ENCODE data around the gene PREP.
"Not testable (repeated sequence)": the region's sequence is repeated elsewhere in the genome, so short reads cannot be mapped to it uniquely, and the experiment has no call there.

The PREP gene

DNA sequence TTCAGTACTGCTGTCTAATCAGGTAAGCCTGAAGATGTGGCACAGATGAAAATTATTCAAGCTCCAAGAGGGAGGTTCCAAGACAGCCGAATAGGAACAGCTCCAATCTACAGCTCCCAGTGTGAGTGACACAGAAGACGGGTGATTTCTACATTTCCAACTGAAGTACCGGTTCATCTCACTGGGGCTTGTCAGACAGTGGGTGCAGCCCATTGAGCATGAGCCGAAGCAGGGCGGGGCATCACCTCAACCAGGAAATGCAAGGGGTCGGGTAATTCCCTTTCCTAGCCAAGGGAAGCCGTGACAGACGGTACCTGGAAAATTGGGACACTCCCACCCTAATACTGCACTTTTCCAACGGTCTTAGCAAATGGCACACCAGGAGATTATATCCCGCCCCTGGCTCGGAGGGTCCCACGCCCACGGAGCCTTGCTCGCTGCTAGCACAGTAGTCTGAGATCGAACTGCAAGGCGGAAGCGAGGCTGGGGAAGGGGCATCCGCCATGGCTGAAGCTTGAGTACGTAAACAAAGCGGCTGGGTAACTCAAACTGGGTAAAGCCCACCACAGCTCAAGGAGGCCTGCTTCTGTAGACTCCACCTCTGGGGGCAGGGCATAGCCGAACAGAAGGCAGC, 64.4 kb downstream of the PREP start:
- DNase-seq, result not testable (repeated sequence)

DNA sequence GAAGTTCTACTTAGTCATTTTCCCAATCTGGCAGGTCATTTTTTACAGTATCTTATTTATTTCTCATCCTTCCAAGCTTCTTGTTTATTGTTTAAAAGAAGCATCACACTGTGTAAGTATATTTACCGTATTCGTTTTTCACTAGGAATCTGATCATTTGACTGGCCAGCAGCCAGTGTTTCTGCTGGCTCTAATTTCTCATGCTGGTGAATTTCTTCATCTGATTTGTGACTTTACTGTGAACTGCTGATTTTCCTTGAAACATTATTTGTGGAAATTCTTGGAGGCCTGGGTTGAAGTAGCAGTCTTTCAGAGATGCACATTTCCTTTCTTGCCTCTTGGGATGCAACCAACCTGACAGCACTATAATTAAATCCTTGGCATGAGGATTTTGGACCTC, 65.9 kb downstream of the PREP start:
- DNase-seq, result no peak

DNA sequence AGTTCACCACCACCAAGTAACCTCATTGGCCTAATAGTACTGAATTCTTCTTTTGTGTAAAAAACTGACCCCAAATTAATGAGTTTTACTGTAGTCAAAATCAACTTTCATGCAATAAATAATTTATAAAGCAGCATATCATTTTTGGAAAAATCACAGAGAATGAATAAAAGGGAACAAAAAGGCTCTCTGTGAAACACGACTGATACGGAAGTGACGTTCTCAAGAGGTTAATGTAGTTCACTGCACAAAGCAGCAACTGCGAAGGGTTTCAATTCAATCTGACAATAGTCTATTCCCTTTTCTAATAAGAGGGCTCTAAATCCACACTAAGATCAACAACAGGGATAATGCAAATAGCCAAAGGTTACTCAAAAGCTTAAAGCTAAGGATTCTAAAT, 70.3 kb downstream of the PREP start:
- no peak for DNase-seq

DNA sequence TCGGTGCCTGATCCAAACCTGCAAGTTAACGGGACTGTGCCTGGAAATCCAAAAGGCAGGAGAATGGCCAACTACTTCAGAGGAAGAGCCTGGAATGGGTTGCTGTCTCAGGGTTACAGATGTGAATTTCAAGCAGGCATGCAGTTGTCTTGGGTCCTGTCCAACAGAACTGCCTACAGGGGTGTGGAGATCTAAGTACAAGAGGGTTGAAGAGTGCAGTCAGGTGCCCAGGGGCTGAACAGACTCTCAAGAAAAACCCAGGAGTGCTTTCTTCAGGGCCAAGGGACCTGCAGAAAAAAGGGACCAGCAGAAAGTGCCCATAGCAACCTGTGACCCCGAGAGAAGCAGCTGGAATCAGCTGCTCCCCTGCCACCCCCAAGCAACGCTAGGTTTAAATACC, 71.0 kb downstream of the PREP start:
- no peak for DNase-seq

DNA sequence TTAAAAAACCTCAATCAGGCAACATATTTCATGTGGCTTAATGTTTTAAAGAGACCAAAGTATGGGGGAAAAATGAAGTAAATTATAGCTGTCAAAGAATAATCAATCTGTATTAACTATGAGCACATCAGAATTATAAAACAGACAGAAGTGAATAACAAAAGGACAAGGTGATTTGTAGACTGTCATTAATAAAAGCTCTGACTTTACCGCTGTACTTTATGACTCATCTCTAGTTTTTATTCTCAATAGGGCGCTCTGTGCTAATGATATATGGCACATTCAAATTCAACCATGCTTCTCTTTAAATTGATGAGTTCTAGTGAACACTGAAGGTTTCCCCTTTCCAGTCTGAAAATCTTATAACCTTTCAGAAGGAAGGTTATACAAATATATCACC, 72.0 kb downstream of the PREP start:
- DNase-seq, result no peak

DNA sequence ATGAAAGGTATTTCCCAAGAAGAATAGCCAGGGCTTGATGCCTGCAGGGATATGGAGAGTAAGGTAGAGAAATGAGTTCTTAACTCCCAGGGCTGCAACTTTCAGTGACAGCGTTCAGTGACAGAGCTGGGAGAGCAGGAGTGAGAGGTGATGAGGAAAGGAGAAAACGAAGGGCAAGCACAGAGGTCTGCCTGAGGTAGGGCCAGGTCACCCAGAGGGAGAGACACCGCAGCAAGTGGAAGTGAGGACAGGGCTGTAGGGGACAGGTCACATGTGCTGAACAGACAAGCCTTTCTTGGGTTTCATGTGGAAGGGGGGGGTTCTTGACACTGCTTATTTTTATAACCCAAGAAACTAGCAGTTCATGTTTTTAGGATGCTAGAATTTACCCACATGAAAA, 72.5 kb downstream of the PREP start:
- DNase-seq, result no peak

DNA sequence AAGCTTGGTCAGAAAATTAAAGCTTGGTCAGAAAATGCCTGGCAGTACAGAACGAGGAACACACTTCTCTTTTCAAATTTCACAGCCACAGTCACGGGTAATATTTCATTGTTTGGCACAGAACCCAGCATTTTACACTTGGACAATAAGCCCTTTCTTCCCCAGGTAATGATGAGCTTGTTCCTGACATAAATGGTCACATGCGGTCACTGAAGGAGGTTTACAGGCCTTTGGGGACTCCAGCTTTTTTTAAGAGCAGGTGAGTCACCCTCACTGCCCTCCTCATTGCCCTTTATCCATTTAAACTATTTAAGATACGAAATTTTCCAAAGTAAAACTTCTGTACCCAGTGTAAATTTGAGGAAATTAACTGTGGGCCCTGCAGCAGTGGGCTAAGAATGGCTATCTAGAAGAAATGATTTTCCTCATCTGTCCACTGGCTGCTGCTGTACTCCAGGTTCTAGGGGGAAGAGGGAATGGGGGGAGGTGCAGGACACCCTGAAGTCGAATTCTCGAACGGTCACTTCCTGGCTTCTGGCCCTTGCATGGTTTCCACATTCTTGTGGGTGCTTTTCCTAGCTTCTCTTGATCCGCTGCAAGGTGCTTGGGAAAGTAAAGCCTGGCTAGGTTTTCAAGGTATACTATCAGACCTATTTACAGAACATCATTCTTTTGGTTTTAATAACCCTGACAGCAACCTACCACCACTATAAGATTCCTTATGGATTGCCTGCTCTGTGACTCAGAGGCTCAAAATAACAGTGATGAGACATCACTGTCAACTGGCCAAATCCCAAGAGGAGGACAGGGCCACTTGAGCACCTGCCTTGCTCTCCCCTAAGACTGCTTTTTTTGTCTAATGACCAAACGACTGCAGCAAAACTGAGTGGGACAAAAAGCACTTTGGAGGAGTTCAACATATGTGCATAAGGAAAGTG, 75.8 kb downstream of the PREP start:
- DNase-seq, result no peak

DNA sequence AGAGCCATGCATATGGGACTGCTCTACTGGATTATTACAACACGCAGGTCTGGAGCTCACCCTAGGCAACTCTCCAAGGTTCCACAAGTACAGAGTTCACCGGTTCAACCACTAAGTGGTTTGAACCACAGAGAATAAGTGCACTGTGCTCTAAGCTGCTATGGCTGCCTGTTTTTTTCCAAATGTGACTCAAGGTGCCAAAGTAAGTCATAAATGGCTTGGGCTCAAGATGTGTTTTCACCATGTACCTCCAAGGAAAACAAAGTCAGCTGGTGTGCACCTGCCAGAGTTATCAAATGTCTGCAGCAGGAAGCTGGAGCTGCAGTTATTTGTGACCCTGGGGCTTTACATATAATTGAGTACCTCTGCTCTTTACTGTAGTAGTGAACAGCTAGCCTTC, 76.7 kb downstream of the PREP start:
- DNase-seq, result no peak

DNA sequence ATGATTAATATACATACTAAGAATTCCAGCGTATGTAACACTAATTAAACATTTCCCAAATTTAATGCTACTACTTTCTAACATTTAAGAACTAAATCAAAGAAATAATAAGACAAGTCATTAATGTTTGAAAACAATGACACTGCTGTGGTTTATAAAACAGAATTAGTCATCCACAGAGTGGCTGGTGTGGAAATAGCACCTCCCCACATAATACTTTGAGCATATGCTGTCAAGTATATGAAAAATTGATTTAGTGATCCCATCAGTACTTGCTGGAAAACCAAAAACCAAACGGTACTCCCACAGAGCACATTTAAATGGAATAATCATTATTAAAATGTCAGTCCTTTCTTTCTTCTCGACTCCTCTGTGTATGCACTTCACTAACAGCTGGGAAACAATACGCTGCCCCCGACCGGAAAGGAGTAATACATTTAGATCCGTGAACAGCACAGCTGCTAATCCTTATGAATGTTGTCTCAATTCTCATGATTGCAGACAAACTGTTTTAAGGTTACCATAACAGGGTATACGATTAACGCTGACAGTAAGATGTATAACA, 78.4 kb downstream of the PREP start:
- no peak for DNase-seq

DNA sequence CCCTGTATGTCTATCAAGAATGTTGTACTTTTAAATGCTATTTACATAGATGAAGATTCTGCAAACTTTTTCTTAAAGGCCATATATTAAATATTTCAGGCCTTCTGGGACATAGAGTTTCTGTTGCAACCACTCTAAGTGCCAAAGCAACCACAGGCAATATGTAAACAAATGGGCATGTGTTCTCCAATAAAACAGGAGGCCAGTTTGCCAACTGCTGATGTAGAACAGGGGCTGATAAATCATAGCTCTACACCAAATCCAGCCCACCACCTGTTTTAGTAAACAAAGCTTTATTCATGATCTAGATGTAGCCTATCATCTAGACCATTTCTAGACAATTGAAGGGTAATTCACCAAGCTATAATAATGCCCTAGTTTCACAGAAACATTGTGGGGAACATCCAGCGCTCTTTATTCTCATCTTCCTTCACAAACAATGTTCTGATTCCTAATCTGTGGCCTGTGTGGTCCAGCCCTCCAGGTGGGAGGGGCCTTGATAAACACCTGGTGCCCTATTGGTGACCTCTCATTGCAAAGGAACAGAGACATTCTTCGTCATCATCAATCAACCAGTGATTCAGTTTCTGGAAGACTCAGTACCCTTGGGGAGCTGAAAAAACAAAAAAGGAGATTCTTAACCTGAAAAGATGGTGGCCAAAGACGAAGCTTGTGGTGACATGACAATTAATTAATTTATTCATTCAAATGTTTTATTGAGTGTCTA, 80.2 kb downstream of the PREP start:
- no peak for DNase-seq

DNA sequence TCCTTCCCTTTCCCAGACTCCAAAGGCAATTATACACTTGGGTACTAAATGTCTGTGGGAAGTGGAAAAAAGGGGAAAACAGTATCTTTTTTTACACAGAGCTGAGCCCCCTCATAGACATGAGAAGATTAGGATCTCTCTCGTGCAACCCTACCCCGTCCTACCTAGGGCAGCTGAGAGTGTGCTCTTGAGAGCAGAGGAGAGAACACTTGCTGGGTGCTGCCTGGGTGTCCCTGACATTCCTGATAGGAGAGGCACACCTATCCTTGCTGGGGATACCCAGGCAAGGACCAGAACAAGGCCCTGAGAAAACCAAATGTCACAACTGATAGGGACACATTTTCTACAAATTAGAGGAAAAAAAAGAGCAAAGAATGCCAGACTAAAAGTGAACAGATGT, 81.2 kb downstream of the PREP start:
- DNase-seq, result no peak

DNA sequence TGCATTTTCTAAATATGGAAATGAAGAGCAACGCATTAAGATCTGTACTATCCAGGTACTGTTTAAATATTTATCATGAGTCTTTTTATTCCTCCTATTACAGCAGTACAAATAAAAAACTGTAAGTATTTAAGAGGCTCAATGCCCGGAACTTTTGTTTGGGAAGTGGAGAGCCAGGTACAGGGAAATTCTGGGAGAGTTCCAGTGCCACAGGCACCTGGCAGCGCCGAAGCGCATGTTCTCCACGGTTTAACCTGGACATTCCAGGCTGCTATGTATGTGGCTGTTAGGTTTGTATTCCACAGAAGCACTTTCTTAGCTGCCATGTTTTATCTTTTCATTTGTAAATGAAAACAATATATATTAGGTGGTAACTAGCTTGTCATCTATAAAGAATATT, 81.7 kb downstream of the PREP start:
- DNase-seq, result no peak

DNA sequence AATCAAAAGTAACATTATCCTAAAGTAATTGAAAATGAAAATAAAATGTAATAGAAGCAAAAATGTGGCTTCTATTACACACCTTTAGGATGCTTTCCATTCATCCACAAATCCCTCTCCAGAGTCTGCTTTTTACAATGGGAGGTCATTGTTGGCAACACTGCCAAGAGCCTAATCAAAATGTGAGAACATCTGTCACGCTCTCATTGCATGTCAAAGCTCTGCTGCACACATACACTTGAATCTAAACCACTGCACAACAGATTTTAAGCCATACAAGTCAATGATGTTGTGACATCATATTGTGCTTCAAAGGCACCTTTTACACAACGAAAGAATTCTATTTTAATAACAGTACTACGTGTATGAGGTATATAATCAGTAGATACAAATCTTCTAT, 82.1 kb downstream of the PREP start:
- DNase-seq, result no peak

DNA sequence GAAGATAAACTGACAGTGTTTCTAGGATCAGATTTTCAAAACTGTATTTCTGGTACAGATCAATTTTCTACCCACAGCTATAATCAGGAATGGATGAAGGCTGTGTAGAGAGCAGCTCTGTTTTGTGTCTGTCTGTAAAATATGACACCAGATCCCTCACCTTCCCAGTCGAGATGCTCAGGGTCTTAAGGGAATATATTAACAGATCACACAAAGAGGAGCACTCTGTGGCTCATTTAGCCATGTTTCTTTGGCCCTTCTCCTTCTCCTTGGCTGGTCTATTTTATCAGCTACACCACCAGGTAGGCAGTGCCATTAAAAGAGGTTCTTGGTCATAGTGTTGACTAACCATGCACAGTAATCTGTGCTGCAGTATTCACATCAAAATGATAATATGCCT, 82.6 kb downstream of the PREP start:
- no peak for DNase-seq

DNA sequence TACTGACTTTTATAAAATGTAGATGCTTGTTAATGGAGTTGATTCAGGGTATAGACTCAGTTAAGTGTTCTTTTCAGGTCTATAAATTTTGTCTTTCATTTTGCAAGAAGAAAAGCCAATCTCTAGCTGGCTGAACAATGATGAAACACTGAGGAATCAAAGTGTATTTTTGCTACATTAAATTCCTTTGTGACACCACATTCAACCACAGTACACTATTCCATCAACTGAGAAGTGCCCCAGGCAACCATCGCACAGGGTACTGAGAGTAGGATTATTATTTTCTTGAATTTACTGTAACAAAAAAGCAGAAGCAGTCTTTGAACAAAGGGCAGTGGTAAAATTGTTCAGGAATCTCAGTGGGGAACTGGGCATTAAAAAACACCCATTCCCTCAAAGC, 83.6 kb downstream of the PREP start:
- DNase-seq, result no peak

DNA sequence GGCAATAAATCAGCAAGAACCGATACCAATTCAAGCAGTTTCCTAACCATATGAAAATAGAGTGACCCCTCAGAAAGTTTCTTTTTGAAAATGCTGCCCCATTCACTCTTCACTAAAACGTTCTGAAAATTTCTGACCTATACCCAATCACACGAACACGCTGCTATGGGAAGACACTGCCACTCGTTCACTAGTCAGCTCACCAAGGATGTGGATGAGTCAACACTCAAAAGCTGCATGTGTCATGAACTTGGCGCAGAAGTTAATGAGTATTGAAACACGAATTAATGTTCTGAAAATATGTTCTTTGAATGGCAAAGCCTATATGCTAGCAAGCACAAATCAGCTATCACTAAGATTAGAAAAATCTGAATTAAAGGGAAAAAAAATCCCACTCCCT, 84.2 kb downstream of the PREP start:
- DNase-seq, result no peak

DNA sequence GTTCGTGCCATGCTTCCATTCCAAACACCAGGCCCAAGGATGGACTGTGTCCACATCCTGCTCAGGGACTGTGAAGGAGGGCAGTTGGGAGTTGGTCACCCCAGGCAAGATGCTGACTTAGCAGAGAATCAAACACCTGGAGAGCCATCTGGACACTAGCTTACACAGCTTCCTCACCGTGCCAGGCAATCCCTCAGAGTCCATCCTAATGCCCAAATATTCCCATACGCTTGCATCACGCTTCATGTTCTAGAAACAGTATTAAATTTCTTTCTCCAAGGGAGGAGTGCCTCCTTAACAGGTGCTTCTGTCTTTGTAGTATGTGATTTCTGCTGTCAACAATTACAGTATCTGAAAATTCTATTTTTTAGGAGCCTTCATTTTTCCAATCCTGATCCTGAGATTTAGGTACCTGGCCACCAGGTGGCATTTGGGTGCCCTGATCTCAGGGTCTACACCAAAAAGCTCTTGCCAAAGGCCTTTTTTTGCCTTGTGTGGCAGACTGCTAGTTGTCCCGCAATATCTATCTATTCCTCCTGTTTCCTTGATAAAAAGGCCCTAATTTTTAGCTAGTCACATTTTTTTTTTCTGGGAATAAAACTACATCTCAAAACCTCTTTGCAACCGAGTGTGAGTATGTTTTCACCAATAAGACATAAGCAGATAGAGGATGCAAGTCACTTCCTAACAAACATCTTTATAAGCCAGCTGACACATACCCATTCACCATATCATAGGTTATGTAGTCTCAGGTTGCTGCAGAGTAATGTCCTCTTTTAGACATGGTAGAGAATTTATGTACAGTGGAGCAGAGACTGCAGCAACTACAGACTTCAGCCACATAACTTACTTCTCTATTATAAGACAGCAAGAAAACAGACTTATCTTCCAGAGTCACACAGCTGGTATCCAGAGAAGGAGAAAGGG, 85.0 kb downstream of the PREP start:
- no peak for DNase-seq

DNA sequence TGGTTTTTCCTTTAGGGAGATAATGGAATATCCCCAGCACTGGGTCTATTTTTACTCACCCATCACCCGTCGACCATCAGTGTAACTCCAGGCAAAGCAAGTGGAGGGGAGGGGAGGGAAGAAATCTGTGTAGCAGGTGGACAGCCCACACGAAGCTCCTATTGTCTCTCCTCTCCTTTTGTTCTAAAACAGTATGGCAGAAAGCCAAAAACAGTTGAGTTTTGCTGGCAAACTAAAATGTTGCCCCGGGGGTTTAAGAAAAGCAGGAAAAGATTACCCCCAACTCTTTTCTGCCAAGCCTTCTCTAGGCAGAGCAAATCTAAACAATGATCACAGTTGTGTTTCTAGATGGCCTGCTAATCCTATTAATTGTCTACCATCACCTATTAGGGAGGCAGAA, 89.7 kb downstream of the PREP start:
- no peak for DNase-seq

DNA sequence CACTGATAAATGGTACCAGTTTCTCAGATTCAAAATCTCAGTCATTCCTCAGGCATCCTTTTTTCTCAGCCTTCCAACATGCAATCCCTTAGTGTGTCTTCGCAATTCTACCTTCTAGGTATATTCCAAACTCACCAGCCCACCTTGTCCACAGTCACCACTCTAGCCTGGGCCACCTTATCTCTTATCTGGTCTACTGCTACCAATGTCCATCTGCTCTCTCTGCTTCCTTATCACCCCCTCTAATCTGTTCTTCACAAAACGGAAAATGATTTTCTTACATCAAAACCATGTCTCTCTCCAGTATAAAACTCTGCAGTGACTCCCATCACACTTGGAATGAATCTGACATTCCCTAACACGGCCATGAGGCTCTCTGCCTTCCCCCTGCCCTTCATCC, 91.9 kb downstream of the PREP start:
- no peak for DNase-seq

DNA sequence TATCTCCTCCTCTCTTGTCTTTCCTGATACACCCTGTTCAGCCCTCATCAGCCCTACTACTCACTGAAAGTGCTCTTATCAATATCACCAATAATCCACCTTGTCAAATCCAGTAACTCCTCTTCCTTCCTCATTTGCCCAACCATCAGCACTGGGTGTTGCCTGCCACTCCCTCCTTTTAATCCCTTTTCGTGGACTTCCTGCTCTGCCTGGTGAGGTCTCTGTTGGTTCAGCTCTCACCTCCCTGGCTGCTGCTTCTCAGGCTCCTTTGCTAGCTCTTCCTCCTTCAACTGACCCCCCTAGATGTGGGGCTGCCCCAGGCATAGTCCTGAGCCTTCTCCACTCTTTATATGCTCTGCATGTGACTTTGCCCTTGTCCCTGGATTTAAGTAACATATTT, 92.5 kb downstream of the PREP start:
- no peak for DNase-seq

DNA sequence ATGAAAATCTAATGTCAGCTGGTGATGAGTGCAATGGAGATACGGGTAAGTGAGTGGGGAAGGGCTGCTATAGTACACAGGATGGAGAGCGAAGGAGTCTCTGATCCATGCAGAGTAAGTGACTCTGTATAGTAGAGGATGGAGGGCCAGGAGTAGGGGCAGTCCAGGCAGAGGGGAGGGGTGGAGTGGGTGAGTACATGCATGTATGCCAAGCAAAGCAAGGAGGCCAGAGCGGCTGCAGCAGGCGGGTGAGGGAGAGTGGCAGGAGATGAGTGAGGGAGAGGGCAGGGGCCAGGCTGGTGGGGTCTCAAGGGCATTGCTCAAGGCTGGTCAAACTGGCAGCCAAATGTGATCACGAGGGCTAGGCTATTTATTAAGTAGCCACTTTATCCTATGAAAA, 94.0 kb downstream of the PREP start:
- no peak for DNase-seq

DNA sequence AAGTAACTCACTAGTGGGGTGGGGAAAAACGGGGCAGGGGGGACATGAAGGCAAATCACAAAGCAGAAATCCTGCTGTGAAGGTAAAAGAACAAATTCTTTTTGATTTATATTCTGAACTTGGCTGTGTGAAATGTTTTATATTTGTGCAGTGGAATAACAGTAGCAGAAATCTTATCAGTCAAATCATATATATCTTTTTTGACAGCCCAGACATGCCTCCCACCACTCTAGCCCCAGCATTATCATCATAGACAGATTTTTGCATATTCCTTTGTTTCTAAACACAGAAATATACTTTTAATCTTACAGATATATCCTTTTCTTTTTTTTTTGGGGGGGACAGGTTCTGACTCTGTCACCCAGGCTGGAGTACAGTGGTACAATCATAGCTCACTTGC, 97.4 kb downstream of the PREP start:
- DNase-seq, result no peak
